HG03175 (cell line): ENCODE results near the gene PTGER3.
"Not testable (repeated sequence)": the region's sequence is repeated elsewhere in the genome, so short reads cannot be mapped to it uniquely, and the experiment has no call there.

ENCODE experiments used
- ATAC-seq: cut with Tn5 transposase; IDR thresholded peaks from one replicate; pipeline ENCODE4 v1.9.1; 2021; ENCODE audit warnings: mild to moderate bottlenecking, moderate library complexity; ENCODE audit not compliant: unreplicated experiment

PTGER3 gene

DNA sequence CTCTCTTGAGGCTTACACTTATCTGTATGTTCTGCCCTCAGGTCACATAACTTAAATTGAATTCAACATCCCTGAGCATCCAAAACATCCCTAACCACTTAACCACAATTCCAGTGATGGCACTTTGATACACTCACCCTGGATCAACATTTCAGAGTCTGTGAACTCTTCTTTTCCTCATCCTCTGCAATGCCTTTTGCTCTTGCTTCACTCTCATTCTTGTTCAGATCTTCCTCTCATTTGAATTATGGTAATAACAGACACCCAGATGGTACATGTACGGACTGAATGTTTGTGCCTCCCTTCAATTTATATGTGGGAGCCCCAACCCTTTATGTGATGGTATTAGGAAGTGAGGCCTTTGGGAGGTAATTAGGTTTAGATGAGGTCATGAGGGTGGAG is 33.4 kb downstream of the PTGER3 start:
- no peak for ATAC-seq

DNA sequence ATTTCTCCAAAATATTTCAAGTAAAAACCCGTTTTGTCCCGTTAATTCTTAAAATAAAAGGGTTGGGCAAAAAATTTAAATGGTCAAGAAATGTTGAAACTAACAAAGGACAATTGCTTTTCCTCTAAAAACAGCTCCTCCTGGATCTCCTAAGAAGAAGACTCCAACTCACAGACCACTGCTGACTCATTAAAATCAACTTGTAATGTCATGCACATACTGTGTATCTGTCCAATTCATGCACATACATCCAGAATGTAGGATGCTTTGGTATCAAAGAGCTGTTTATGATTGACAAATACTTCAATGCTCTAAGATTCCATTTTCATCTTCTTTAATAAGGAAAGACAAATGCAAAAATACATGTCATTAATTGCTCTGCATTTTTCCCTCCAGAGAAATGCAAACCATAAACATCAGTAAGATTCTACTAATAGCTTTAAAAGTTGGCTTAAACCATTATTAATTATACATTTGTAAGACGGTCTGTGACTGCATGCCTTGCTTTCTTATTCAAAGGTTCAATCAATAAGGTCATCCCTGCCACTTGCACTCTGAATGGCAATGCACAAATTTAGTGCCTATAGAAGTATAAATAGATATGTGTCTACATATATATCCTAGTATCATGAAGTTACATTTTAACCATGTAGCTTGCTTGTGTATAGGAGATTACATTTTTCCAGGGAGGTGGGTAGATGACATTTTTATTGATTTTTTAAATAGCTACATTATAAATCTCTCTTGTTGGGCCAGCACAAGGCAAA is 44.7 kb downstream of the PTGER3 start:
- ATAC-seq = no peak

DNA sequence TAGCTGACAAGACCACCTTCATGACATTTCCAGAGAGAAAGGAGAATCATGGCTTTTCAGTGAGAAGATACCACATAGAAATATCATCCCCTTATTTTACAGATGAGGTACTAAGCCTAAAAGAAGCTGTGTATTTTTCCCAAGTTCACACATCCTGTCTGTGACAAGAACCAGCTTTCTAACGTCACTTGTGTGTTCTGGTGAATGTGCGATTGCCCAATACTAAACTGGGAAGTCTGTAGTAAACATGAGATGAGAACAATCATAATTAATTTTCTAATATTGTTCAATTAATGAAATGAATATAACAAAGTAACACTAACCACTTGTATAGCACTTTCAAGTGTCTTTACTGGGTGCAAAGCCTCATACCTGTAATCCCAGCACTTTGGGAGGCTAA is 46.0 kb downstream of the PTGER3 start:
- ATAC-seq = no peak

DNA sequence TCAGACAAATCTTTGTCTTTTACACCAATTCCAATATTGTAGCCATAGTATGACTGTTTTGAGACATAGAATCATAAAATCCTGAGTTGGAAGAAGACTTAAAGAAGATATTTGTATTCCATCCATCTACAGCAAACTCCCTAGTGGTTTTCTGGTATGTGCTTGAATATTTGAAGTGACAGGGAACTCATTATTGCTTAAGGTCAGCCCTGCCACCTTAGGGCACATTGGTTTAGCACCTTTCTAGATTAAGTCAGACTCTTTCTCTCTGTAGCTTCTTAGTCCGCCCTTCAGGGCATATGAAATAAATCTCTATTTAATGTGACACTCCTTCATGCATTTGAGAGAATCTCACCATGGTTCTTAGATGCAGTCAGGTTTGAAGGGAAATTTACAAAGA is 49.8 kb downstream of the PTGER3 start:
- ATAC-seq = no peak

DNA sequence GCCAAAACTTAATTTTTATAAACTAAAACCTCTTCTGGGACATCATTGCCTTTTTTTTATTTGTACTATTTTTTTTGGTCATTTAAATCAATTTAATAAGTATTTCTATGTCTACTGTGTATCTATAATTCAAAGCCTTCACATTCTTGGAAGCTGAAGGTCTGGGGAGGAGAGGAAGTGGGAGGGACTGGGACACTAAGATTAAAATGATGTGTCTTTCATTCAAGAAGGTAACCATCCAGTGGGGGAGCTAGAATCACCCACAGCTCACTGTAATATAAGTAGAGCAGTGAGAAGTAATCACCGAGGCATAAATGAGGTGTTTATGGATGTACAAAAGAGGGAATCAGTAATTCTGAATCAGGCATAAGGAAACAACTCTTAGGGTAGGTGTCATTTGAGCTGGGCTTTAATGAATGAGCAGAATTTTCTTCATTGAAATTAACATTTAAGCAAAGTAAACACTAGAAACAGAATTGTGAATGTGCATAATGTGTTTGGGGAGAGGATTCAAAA is 52.8 kb downstream of the PTGER3 start:
- no peak for ATAC-seq

DNA sequence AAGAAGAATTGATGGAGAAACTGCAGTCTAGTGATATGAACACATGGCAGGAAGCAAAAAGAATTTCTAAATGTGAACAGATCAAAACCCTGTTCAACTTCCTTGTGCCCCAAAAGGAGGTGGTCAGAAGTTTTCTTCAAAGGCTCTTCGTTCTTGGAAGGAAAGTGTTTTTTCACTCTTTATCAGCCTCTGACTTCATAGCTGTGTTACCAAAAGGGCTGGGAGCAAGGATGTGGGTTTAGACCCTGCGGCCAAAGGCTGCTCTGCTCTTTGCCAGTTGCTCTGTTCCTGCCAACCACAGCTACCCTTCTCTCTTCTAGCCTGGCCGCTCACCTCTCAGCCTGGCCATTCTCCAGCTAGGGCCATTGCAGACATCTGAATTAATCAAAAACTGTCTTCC is 53.8 kb downstream of the PTGER3 start:
- no peak for ATAC-seq

DNA sequence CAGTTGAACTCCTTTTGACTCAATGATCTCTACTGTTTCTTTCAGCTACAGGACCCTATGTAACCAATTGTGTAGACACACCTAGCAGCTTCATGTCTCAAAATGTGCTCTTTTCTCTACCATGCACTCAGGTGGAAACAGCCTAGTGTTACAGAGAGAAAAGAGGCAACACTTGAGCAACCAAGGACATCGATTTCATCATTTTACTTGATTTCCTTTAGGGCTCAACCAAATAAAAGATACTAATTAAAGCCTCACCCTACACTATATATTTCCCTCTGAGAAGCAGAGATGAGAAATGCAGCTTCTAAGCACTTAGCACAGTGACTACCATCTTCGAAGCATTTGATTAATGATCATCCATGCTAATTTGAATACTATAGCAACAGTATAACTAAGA is 55.1 kb downstream of the PTGER3 start:
- ATAC-seq = no peak

DNA sequence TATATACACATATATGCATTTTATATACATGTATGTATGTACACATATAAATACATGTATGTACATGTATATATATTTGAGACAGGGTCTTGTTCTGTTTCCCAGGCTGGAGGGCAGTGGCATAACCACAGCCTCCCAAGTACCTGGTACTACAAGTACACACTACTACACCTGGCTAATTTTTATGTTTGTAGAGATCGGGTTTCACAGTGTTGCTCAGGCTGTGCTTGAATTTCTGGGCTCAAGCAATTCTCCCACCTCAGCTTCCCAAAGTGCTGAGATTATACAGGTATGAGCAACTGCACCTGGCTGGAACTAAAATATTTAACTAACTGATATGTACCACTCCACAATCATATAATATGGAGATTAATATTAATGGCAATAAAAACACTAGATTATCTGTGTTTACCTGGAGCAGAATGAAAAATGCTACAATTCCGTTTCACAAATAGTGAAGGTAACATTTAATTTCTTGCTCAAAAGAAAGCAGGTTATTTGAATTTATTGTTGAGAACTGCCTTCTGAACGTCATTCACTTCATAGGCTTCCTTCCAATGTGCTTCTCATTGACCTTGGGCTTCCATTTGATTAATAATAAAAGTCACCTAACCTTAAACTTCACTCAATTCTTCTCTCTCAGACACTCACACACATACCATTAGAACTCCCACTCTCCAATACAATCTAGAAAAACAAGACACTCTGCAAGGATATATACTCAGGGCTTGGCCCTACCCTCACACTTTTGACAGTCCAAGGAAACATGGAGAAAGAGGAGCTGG is 57.0 kb downstream of the PTGER3 start:
- ATAC-seq = no peak

DNA sequence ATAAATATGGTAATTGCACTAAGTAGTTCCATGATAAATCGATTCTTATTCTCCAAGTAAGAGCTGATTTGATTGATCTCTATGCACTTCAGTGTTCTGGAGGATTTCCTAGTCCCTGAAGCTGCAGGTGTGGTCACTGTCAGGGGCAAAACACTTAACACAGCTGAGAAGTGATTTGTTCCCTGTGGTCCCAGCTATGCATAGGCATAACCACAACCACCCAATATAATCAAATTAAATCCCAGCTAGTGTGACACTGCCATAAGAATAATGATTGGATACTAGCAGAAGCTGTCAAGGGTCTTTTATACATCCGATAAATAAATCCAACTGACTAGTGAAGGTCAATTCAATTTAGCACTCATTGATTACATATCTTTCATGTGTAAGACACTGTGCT is 60.1 kb downstream of the PTGER3 start:
- ATAC-seq = no peak

DNA sequence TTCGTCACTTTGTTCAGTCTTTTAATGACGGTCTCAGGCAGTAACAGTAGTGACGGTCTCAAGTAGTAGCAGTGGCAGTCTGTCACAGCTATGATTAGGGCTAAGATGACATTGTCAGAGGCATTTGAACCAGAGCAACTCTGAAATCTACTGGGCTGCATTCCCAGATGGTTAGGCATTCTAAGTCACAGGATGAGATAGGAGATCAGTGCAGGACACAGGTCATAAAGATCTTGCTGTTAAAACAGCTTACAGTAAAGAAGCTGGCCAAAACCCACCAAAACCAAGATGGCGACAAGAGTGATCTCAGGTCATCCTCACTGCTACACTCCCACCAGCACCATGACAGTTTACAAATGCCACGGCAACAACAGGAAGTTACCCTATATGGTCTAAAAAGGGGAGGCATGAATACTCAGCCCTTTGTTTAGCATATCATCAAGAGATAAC is 61.8 kb downstream of the PTGER3 start:
- ATAC-seq = not testable (repeated sequence)

DNA sequence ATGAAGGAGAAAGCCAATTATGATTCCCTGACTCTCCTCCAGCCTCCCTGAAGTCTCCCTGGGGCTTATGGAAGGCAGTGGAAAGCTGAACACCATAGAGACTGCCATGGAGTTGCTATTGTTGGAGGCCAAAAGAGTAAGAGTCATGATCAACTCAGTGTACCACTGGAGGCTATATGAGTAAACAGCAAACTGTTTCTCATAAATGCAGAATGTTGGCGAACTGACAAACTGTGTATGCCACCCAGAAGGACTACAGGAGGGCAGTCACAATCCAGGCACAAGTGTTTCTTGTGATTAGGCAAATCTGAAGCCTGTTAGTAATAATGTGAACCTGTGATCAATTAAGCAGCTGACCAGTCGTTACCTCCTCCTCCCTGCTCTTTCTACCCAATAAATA is 62.3 kb downstream of the PTGER3 start:
- ATAC-seq = not testable (repeated sequence)

DNA sequence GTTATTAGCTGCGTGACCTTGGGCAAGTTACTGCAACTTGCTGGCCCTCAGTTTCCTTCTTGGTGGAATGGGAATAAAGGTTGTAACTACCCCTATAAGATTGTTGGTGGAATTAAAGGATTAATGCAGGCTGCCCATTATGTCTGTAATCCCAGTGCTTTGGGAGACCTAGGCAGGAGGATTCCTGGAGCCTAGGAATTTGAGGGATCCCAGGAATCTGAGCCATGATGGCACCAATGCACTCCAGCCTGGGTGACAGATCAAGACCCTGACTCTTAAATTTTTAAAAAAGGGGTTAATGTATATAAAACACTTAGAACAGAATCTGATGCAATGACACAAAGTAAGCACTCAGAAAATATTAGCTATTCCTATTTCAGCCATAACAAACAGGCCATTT is 67.3 kb downstream of the PTGER3 start:
- no peak for ATAC-seq

DNA sequence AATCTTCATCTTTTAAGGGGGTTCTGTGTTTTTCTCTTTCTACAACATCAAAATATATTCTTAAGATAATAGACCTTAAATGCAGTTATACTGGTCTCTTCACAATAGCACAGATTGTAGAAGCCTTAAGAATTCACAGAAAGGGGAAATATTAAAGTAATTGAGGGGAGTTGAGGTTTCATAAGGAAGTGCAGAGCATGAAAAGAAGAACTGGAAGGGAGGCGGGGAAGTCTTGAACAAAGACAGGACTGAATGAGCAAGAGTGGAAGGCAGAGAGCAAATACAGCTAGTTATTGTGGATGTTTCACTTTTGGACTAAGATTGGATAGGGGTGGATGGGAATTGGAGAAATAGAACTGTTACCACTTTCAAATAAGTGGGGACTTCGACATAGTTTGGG is 67.7 kb downstream of the PTGER3 start:
- no peak for ATAC-seq

DNA sequence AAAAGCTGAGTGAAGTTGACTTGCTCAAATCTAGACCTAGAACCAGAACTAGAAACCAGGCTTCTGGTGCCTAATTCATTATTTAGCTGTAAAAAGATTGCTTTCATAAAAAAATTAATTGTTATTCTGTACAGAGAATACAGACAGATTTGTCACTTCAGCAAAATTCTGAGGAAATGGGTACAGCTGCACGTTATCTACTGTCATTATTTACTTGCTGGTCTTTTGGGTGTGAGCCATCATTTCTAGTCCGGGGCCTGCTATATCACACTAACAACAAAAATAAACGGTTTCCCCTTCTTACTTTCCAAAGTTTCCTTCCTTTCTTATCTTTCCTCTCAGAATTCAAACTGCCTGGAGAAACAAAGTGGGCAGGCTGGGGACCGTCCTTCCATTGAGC is 68.3 kb downstream of the PTGER3 start:
- ATAC-seq = no peak

DNA sequence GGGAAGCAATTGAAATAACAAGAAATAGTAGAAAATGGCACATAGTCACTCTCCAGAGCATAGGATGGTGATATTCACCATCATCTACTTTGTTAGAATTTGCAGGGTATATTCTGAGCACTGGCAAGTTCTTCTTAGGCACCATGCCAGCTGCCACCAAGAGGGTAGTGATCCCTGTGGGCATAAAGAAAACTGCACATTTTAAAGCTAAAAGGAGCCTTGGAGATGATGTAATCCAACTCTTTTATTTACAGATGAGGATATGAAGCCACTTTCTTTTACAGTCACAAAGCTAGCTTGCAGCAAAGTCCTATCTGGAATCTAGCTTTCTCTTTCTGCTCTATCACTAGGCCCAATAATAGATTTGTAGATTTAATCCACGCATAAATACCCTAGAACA is 69.0 kb downstream of the PTGER3 start:
- no peak for ATAC-seq

DNA sequence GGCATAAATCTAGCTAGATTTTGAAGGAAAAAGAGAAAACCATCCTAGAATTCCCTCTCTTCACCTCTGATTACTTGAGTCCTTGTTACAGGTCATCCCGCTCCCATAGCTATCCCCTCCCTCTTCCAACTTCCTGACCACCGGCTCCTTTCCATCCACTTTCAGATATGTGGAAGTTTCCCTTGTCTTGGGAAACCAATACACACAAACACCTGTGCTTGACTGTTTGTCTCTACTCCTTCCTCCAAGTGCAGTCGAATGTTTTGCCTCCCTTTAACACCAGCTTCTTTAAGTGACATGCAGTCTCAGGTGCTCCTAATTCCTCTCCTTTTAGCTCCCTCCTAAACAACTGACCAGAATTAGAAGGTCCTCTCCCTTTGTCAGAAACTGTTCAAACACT is 70.0 kb downstream of the PTGER3 start:
- ATAC-seq = no peak

DNA sequence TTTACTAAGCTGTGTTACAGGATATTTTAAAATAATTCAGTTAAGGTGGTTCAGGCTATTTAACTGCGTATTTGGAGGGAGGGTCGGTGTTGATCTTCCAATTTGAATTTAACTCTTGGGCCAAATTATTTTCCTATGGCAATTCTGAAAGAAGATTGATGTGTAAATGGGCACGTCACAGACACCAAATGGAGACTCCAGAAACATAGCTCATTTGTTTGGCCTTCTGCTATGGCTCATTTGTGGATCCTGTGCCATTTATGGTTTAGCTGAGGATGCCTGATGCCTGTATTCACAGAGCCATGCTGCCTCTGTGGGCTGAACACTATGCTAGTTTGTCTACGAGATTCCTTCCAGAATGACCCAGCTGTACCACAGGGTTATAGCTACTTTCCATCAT is 70.6 kb downstream of the PTGER3 start:
- ATAC-seq = no peak

DNA sequence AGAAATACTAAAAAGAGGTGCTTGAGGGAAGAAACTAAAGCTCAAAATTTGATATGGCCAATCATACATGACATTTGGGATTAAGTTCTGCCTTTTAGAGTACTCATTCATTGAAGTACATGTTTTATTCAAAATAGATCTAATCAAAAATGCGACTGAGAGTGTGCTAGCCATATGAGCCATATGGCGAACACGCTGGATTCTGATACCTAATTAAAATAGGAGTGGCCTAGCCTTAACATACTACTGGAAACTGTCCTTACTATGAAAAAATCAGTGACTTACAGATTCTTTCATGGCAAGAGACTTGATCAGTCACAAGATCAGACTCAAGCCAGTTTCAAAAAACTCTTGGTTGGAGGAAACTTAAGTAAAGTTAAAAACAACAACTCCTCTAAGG is 73.9 kb downstream of the PTGER3 start:
- no peak for ATAC-seq

DNA sequence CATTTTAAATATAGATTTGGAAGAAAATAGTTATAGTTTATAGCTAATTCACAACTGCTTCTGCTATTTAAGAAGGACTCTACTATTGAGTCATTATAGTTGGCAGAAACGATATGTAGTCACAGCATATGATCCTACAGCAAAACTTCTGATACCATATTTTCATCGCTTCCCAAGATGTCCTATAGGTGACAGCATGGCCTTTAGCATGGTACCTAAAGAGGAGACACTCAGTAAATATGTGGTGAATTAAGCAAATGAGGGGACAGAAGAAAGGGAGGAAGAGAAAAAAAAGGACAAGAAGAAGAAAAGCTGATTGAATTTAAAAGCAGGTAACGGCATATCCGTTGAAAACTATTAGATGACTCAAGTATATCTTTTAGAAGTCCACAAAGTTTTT is 77.2 kb downstream of the PTGER3 start:
- ATAC-seq = no peak

DNA sequence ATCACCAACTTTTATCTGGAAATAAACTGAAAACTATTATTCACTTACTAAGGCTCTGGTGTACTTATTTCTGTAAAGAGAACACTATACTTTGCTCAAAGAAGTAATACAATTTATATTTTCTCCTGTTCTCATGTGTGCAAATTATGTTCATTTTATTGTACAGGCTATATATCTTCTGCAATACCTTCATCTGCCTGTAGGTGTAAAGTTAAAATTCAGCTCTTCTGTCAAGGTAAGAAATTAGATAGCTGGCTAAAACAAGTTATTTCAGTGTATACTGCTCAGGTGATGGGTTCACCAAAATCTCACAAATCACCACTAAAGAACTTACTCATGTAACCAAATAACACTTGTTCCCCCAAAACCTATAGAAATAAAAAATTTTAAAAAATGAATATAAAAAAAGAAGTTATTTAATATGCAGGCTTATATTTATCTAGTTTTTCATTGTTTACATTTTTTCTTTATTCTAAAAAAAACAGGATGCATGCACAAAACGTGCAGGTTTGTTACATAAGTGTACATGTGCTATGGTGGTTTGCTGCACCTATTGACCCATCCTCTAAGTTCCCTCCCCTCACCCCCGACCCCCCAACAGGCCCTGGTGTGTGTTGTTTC is 81.5 kb downstream of the PTGER3 start:
- ATAC-seq = peak; percentile 82

DNA sequence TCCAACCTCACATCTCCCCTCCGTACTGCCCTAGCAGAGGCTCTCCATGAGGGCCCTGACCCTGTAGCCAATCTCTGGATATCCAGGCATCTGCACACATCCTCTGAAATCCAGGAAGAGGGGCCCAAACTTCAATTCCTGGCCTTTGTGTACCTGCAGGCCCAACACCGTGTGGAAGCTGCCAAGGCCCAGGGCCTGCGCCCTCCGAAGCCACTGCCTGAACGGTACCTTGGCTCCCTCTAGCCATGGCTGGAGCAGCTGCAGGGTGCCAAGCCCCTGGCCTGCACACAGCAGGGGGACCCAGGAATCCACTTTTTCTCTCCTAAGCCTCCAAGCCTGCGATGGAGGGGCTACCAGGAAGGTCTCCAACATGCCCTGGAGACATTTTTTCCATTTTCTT is 84.2 kb downstream of the PTGER3 start:
- no peak for ATAC-seq
